ENCODE measurements around the gene PRKACB. TPM values are rescaled to one million over a fixed set of nuclear protein-coding genes. Genes with fewer than 3 reads are reported as not detected.

Gene PRKACB
- total RNA-seq, 4 donors from 2014 or later = 37.4 to 57.7 (median 50.9) TPM

DNA sequence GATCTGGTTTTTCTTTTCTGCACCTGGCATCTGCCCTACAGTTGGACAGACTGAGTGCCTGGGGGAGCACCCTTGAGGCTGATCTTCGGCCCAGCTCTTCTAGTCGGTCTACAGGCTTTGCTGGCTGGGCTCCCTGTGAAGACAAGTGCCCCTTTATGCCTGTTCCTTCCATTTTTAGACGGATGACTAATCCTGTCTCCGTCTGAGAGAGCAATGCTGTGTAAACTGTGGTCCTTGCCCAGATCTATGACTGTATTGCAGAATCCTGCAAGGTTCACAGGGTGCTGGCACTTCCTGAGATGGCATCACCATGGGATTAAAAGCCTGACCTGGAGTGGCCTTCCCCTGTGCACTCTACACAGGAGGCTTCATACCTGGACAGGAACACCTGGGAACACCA lies 109.8 kb downstream of the PRKACB start:
- peak; percentile 50 for ATAC-seq
- Histone ChIP-seq H3K36me3 (no peaks in the 10 kb centered on the region), H3K4me3 (no peak overlapping the region), H3K9me3 (peaks cover 0 to 16% (median 0%) of the 10 kb centered on the region in 3 donors), H3K27ac (peak overlapping the region in 1 of 4 donors; percentile 22), H3K4me1 (peaks cover 0 to 11% (median 0%) of the 10 kb centered on the region in 3 donors), H3K27me3 (no peaks in the 10 kb centered on the region)
- no peak for TF ChIP-seq EP300 (IDR thresholded peaks at IDR 0.05)
- peak; percentile 55 for TF ChIP-seq POLR2AphosphoS5 (IDR thresholded peaks at IDR 0.05)
- 0 to 20% methylated on average over 1 to 3 of the region's 4 CpGs for WGBS, 2 donors (ENCODE audit: low coverage in 1 of 2)

DNA sequence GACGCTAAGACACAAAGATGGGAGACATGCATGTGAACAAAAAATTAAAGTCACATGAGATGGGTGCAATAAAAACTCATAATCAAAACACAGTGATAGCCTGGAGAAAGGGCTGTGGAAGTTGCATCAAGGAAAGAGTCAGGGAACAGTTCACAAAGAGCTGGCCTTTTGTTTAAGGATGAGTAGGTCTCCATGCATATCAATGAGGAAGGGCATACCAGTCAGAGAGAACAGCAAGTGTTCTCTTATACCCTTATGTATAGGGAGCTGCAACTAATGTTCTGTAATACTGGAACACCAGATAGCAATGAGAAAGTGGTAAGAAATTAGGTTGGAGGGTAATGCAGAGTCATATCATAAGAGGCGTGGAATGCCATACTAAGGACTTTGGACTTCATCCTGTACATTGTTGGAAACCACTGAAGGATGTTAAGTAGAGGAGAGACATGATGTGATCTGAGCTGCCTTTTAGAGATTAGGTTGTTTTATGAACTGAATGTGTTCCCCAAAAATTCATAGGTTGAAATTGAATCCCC lies 110.7 kb downstream of the PRKACB start:
- WGBS, 2 donors (ENCODE audit: low coverage in 1 of 2) = 79 to 100% methylated on average over 2 of the region's 2 CpGs
- Histone ChIP-seq H3K27me3 (no peaks in the 10 kb centered on the region), H3K4me1 (peaks cover 0 to 11% (median 0%) of the 10 kb centered on the region in 3 donors), H3K27ac (no peak overlapping the region), H3K36me3 (no peaks in the 10 kb centered on the region), H3K9me3 (peaks cover 0 to 16% (median 0%) of the 10 kb centered on the region in 3 donors), H3K4me3 (no peak overlapping the region)
- ATAC-seq = no peak
- TF ChIP-seq EP300 (IDR thresholded peaks at IDR 0.05) (no peak), POLR2AphosphoS5 (IDR thresholded peaks at IDR 0.05) (no peak), POLR2A (IDR thresholded peaks at IDR 0.05) (no peak)
- TF ChIP-seq, protein P1, sequence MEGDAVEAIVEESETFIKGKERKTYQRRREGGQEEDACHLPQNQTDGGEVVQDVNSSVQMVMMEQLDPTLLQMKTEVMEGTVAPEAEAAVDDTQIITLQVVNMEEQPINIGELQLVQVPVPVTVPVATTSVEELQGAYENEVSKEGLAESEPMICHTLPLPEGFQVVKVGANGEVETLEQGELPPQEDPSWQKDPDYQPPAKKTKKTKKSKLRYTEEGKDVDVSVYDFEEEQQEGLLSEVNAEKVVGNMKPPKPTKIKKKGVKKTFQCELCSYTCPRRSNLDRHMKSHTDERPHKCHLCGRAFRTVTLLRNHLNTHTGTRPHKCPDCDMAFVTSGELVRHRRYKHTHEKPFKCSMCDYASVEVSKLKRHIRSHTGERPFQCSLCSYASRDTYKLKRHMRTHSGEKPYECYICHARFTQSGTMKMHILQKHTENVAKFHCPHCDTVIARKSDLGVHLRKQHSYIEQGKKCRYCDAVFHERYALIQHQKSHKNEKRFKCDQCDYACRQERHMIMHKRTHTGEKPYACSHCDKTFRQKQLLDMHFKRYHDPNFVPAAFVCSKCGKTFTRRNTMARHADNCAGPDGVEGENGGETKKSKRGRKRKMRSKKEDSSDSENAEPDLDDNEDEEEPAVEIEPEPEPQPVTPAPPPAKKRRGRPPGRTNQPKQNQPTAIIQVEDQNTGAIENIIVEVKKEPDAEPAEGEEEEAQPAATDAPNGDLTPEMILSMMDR (IDR thresholded peaks at IDR 0.05) = no peak

DNA sequence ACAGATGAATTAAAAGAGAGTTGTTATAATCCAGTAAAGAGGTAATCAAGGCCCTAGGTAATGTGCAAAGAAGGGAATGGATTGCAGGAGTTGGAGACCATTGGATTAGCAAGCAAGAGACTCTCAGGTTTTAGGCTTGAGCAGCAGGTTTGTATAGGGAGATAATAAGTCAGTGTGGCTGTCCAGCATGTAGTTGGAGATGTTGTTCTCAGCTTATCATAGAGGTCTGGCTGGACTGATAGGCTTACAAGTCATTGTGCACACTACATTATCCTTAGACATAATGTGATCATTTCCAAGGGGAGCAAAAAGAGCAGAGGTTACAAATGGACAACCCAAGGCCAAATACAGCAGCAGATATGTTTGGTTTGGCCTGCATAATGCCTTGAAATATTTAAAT lies 111.5 kb downstream of the PRKACB start:
- no peaks in the 10 kb centered on the region for H3K27me3 ChIP-seq
- H3K27ac ChIP-seq = no peak overlapping the region
- peaks cover 0 to 11% (median 0%) of the 10 kb centered on the region in 3 donors for H3K9me3 ChIP-seq
- TF ChIP-seq POLR2AphosphoS5 (IDR thresholded peaks at IDR 0.05) = no peak
- TF ChIP-seq, protein P1 (IDR thresholded peaks at IDR 0.05) = no peak
- no peak for TF ChIP-seq EP300 (IDR thresholded peaks at IDR 0.05)
- TF ChIP-seq POLR2A (IDR thresholded peaks at IDR 0.05) = no peak
- ATAC-seq = no peak
- H3K36me3 ChIP-seq = no peaks in the 10 kb centered on the region
- peaks cover 0 to 11% (median 0%) of the 10 kb centered on the region in 3 donors for H3K4me1 ChIP-seq
- no peak overlapping the region for H3K4me3 ChIP-seq

DNA sequence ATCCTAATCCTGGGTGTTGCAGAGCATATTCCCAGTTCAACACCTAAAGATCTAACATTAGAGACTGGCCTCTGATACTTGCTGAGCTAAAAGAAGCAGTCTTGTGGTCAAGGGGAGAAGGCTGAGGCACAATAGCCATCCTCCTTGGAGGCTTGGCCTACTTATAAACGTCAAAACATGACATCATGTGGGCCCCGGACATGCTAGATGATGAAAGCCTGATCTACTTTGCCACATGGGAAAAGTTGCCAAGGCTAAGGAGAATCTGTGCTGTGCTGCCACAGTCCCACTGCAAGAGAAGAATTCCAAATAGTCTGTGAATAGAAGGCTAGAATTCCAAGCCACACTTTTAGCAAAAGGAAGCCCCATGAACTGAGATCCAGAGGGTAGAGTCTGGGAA lies 113.5 kb downstream of the PRKACB start:
- no peak overlapping the region for H3K27ac ChIP-seq
- no peak overlapping the region for H3K4me3 ChIP-seq
- TF ChIP-seq EP300 (IDR thresholded peaks at IDR 0.05) = no peak
- TF ChIP-seq POLR2AphosphoS5 (IDR thresholded peaks at IDR 0.05) = no peak
- TF ChIP-seq, protein P1 (IDR thresholded peaks at IDR 0.05) = no peak
- no peak for TF ChIP-seq POLR2A (IDR thresholded peaks at IDR 0.05)
- peaks cover 0 to 11% (median 0%) of the 10 kb centered on the region in 3 donors for H3K4me1 ChIP-seq
- no peak for ATAC-seq
- WGBS, 2 donors (ENCODE audit: low coverage in 1 of 2) = 31 to 51% methylated on average over 2 of the region's 2 CpGs
- no peaks in the 10 kb centered on the region for H3K27me3 ChIP-seq
- H3K9me3 ChIP-seq = no peaks in the 10 kb centered on the region
- no peaks in the 10 kb centered on the region for H3K36me3 ChIP-seq

GRCh38 chr1:84259376-84259775 lies 115.3 kb downstream of the PRKACB start:
- ATAC-seq = no peak

More at GRCh38 chr1:84259376-84259775, 115.3 kb downstream of the PRKACB start:
- H3K4me3 ChIP-seq = no peak overlapping the region
- peaks cover 0 to under 1% (median 0%) of the 10 kb centered on the region in 3 donors for H3K4me1 ChIP-seq
- H3K36me3 ChIP-seq = no peaks in the 10 kb centered on the region
- TF ChIP-seq, protein P1 (IDR thresholded peaks at IDR 0.05) = no peak
- TF ChIP-seq POLR2A (IDR thresholded peaks at IDR 0.05) (no peak), EP300 (IDR thresholded peaks at IDR 0.05) (no peak), POLR2AphosphoS5 (IDR thresholded peaks at IDR 0.05) (no peak)
- 78 to 100% methylated on average over 2 of the region's 2 CpGs for WGBS, 2 donors (ENCODE audit: low coverage in 1 of 2)
- no peak overlapping the region for H3K27ac ChIP-seq
- H3K27me3 ChIP-seq = no peaks in the 10 kb centered on the region
- H3K9me3 ChIP-seq = no peaks in the 10 kb centered on the region

Measured in gastroesophageal sphincter (tissue), 4 donors.